ENCODE data around the gene CHST8. TPM values are rescaled to one million over a fixed set of nuclear protein-coding genes. Genes with fewer than 3 reads are reported as not detected.

The CHST8 gene
- total and polyA plus RNA-seq, 4 donors, result 0.05 to 0.07 TPM; not detected in 2

- WGBS, result 80% methylated on average over 20 of the region's 20 CpGs
- Histone ChIP-seq H3K36me3 (ENCODE audit: control insufficient read depth in 4 of 4, insufficient read depth in 3 of 4, low read depth in 1 of 4, low read length in 3 of 4) (no peaks in the 10 kb centered on the region), H3K9ac (ENCODE audit: low read depth in 1 of 2, low read length in 2 of 2) (no peak overlapping the region), H3K4me3 (ENCODE audit: low read depth in 1 of 3, low read length in 3 of 3) (no peak overlapping the region), H3K9me3 (ENCODE audit: control insufficient read depth in 4 of 4, low read length in 3 of 4) (no peaks in the 10 kb centered on the region), H3K4me1 (ENCODE audit: control insufficient read depth in 4 of 4, insufficient read depth in 4 of 4, low read length in 3 of 4) (no peaks in the 10 kb centered on the region), H3K27ac (ENCODE audit: low read depth in 1 of 2, low read length in 2 of 2) (no peak overlapping the region), H3K27me3 (ENCODE audit: control insufficient read depth in 4 of 4, insufficient read depth in 4 of 4, low read length in 3 of 4) (peaks cover 0 to 4% (median 1%) of the 10 kb centered on the region in 4 donors)
- TF ChIP-seq FOXA1 (IDR thresholded peaks at IDR 0.05) (no peak), HNF4G (IDR thresholded peaks at IDR 0.05) (no peak), FOXA2 (IDR thresholded peaks at IDR 0.05) (no peak), REST (IDR thresholded peaks at IDR 0.05) (no peak)
- DNase-seq (ENCODE audit: low spot score), result no peak
Measured at GRCh38 chr19:33690378-33691029, 68.8 kb downstream of the CHST8 start.

DNA sequence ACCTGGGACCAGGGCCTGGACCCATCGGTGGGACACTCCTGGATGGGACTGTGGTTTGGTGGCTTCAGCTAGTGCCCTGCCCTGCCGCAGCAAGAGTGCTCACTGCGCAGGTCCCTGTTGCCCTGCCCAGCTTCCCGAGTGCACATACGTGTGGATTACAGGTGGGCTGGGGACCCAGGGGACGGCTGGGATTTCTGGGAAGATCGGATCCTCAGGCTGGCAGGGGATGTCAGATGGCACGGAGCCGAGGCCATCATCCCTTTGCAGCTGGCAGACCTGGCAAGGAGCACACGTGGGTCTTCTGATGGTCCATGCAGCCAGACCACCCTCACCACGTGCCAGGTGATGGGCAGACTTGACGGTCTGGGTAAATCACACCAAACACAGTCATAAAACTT is 69.3 kb downstream of the CHST8 start:
- TF ChIP-seq RXRA (IDR thresholded peaks at IDR 0.05) (no peak), EGR1 (IDR thresholded peaks at IDR 0.05; ENCODE audit: low read depth in 2 of 2) (no peak), HNF4A (conservative IDR thresholded peaks at IDR 0.05) (no peak), FOXA2 (IDR thresholded peaks at IDR 0.05) (no peak), HNF4G (IDR thresholded peaks at IDR 0.05) (no peak)
- DNase-seq (ENCODE audit: low spot score), result no peak

DNA sequence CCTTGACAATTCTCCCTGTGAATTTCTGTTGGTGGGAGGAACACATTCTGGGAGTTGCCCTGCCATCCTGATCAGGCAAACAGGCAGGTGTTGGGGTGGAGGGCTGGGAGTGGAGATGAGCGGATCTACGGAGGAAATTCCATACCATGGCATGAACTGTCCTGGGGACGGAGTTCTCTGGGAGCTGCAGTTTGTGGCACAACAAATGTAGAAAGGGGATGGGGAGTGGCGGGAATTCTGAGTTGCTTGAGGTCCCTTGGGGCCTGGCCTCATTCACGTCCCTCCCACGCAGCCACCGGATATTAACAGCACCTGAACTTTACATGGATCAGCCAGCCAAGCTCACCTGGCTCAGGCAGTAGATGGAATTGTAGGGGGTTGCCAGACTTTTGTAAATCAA is 70.0 kb downstream of the CHST8 start:
- 80% methylated on average over 7 of the region's 7 CpGs for WGBS
- no peak overlapping the region for H3K4me3 ChIP-seq (ENCODE audit: low read depth in 1 of 3, low read length in 3 of 3)
- H3K9ac ChIP-seq (ENCODE audit: low read depth in 1 of 2, low read length in 2 of 2), result no peak overlapping the region
- no peaks in the 10 kb centered on the region for H3K36me3 ChIP-seq (ENCODE audit: control insufficient read depth in 4 of 4, insufficient read depth in 3 of 4, low read depth in 1 of 4, low read length in 3 of 4)
- no peaks in the 10 kb centered on the region for H3K27me3 ChIP-seq (ENCODE audit: control insufficient read depth in 4 of 4, insufficient read depth in 4 of 4, low read length in 3 of 4)
- H3K27ac ChIP-seq (ENCODE audit: low read depth in 1 of 2, low read length in 2 of 2), result no peak overlapping the region
- no peaks in the 10 kb centered on the region for H3K4me1 ChIP-seq (ENCODE audit: control insufficient read depth in 4 of 4, insufficient read depth in 4 of 4, low read length in 3 of 4)
- no peak for DNase-seq (ENCODE audit: low spot score)
- no peak for TF ChIP-seq RAD21 (IDR thresholded peaks at IDR 0.05)
- TF ChIP-seq RXRA (IDR thresholded peaks at IDR 0.05), result no peak
- TF ChIP-seq JUND (IDR thresholded peaks at IDR 0.05), result no peak
- TF ChIP-seq GABPA (IDR thresholded peaks at IDR 0.05 in 1 of 2, conservative IDR thresholded peaks at IDR 0.05 in 1 of 2), result no peak
- no peaks in the 10 kb centered on the region for H3K9me3 ChIP-seq (ENCODE audit: control insufficient read depth in 4 of 4, low read length in 3 of 4)

More for the DNA sequence above, 69.3 kb downstream of the CHST8 start:
- Histone ChIP-seq H3K4me1 (ENCODE audit: control insufficient read depth in 4 of 4, insufficient read depth in 4 of 4, low read length in 3 of 4) (no peaks in the 10 kb centered on the region), H3K9ac (ENCODE audit: low read depth in 1 of 2, low read length in 2 of 2) (no peak overlapping the region), H3K36me3 (ENCODE audit: control insufficient read depth in 4 of 4, insufficient read depth in 3 of 4, low read depth in 1 of 4, low read length in 3 of 4) (no peaks in the 10 kb centered on the region), H3K27ac (ENCODE audit: low read depth in 1 of 2, low read length in 2 of 2) (no peak overlapping the region), H3K9me3 (ENCODE audit: control insufficient read depth in 4 of 4, low read length in 3 of 4) (no peaks in the 10 kb centered on the region), H3K27me3 (ENCODE audit: control insufficient read depth in 4 of 4, insufficient read depth in 4 of 4, low read length in 3 of 4) (peaks cover 0 to 1% (median under 1%) of the 10 kb centered on the region in 4 donors), H3K4me3 (ENCODE audit: low read depth in 1 of 3, low read length in 3 of 3) (no peak overlapping the region)
- WGBS, result 84% methylated on average over 12 of the region's 12 CpGs

DNA sequence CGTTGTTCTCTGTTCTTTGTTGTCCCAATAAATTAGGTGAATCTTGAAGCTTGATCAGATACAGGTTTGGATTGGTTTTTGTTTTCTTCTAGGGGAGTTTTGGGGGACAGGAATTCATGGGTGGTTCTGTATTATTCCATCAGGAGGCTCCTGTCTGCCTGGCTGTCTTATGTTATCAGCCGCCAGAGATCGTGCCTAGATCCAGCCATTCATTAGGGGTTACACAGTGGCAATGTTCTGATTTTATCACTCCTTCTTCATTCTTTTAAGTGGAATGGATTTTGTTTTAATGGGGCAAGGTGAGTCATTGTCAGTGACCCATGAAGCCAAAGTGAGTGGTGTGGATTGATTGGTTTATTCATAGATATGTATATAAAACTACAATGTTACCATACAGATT is 71.9 kb downstream of the CHST8 start:
- Histone ChIP-seq H3K4me1 (ENCODE audit: control insufficient read depth in 4 of 4, insufficient read depth in 4 of 4, low read length in 3 of 4) (no peaks in the 10 kb centered on the region), H3K27ac (ENCODE audit: low read depth in 1 of 2, low read length in 2 of 2) (no peak overlapping the region), H3K27me3 (ENCODE audit: control insufficient read depth in 4 of 4, insufficient read depth in 4 of 4, low read length in 3 of 4) (no peaks in the 10 kb centered on the region), H3K4me3 (ENCODE audit: low read depth in 1 of 3, low read length in 3 of 3) (no peak overlapping the region), H3K9ac (ENCODE audit: low read depth in 1 of 2, low read length in 2 of 2) (no peak overlapping the region), H3K9me3 (ENCODE audit: control insufficient read depth in 4 of 4, low read length in 3 of 4) (no peaks in the 10 kb centered on the region), H3K36me3 (ENCODE audit: control insufficient read depth in 4 of 4, insufficient read depth in 3 of 4, low read depth in 1 of 4, low read length in 3 of 4) (no peaks in the 10 kb centered on the region)
- DNase-seq (ENCODE audit: low spot score), result no peak
- WGBS, result 58% methylated on average over 3 of the region's 3 CpGs
- TF ChIP-seq, protein P1, sequence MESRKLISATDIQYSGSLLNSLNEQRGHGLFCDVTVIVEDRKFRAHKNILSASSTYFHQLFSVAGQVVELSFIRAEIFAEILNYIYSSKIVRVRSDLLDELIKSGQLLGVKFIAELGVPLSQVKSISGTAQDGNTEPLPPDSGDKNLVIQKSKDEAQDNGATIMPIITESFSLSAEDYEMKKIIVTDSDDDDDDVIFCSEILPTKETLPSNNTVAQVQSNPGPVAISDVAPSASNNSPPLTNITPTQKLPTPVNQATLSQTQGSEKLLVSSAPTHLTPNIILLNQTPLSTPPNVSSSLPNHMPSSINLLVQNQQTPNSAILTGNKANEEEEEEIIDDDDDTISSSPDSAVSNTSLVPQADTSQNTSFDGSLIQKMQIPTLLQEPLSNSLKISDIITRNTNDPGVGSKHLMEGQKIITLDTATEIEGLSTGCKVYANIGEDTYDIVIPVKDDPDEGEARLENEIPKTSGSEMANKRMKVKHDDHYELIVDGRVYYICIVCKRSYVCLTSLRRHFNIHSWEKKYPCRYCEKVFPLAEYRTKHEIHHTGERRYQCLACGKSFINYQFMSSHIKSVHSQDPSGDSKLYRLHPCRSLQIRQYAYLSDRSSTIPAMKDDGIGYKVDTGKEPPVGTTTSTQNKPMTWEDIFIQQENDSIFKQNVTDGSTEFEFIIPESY (IDR thresholded peaks at IDR 0.05), result no peak
- no peak for TF ChIP-seq YY1 (IDR thresholded peaks at IDR 0.05)
- no peak for TF ChIP-seq FOXA2 (IDR thresholded peaks at IDR 0.05)
- no peak for TF ChIP-seq JUND (IDR thresholded peaks at IDR 0.05)
- no peak for TF ChIP-seq RXRA (IDR thresholded peaks at IDR 0.05)
- TF ChIP-seq, protein P2, sequence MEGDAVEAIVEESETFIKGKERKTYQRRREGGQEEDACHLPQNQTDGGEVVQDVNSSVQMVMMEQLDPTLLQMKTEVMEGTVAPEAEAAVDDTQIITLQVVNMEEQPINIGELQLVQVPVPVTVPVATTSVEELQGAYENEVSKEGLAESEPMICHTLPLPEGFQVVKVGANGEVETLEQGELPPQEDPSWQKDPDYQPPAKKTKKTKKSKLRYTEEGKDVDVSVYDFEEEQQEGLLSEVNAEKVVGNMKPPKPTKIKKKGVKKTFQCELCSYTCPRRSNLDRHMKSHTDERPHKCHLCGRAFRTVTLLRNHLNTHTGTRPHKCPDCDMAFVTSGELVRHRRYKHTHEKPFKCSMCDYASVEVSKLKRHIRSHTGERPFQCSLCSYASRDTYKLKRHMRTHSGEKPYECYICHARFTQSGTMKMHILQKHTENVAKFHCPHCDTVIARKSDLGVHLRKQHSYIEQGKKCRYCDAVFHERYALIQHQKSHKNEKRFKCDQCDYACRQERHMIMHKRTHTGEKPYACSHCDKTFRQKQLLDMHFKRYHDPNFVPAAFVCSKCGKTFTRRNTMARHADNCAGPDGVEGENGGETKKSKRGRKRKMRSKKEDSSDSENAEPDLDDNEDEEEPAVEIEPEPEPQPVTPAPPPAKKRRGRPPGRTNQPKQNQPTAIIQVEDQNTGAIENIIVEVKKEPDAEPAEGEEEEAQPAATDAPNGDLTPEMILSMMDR (IDR thresholded peaks at IDR 0.05; ENCODE audit: low read depth, low read length, missing input control), result no peak
- TF ChIP-seq HNF4G (IDR thresholded peaks at IDR 0.05), result no peak
- TF ChIP-seq, protein P3, sequence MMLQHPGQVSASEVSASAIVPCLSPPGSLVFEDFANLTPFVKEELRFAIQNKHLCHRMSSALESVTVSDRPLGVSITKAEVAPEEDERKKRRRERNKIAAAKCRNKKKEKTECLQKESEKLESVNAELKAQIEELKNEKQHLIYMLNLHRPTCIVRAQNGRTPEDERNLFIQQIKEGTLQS (IDR thresholded peaks at IDR 0.05), result no peak
- TF ChIP-seq MAX (IDR thresholded peaks at IDR 0.05), result no peak
